ENCODE data around the gene LEKR1.

- TF ChIP-seq EZH2 (IDR thresholded peaks at IDR 0.05; ENCODE audit: borderline replicate concordance, insufficient read depth, low read depth, low read length, poor library complexity, severe bottlenecking) (no peak), CTCF (IDR thresholded peaks at IDR 0.05) (no peak)
Measured at GRCh38 chr3:157067114-157067513, 241.0 kb downstream of the LEKR1 start.
